CD4-positive, alpha-beta T cell (primary cell): ENCODE measurements around the gene GSAP. TPM values are rescaled to one million over a fixed set of nuclear protein-coding genes. Genes with fewer than 3 reads are reported as not detected.

Source experiments
- ATAC-seq: fragments of 200-7000 bp; cut with Tn5 transposase; one replicate; pipeline ENCODE4 v1.10.0; 2022; ENCODE audit warnings: mild to moderate bottlenecking; ENCODE audit not compliant: poor library complexity
- CTCF ChIA-PET: fragments of 350-600 bp; sonication (Branson Sonifier 250); formaldehyde crosslinking; loops from one replicate; lab custom pipeline; 2021; ENCODE audit warnings: antibody characterized with exemption, inconsistent platforms; lab: Charles Lee
- POLR2A ChIA-PET: fragments of 350-600 bp; sonication (Branson Sonifier 250); formaldehyde crosslinking; loops from one replicate; lab custom pipeline; 2021; ENCODE audit warnings: antibody characterized with exemption, inconsistent platforms; lab: Charles Lee
- DNase-seq, 14 experiments: peaks; one replicate each; pipeline ENCODE4 v3.0.0-alpha.2; 2013 to 2020; ENCODE audit warnings: mixed read lengths in 2 of 14
- H3K27ac ChIP-seq, 2 donors: one replicate each; pipeline versions ENCODE4 v1.5.1 to v1.7.0; 2013; ENCODE audit warnings: low read length in 2 of 2, low read depth in 1 of 2, mild to moderate bottlenecking in 1 of 2
- H3K27me3 ChIP-seq, 2 experiments: 1 replicate in 1 of 2; 2 replicates in 1 of 2; pipeline versions ENCODE4 v1.6.1 to v1.7.0; 2013; ENCODE audit warnings: low read length in 2 of 2, control low read depth in 1 of 2, mild to moderate bottlenecking in 1 of 2, moderate library complexity in 1 of 2; ENCODE audit not compliant: insufficient read depth in 2 of 2, control insufficient read depth in 1 of 2
- H3K36me3 ChIP-seq: one replicate; pipeline ENCODE4 v1.6.1; 2013; ENCODE audit warnings: low read length, control low read depth; ENCODE audit not compliant: insufficient read depth
- H3K4me1 ChIP-seq: one replicate; pipeline ENCODE4 v1.6.1; 2013; ENCODE audit warnings: low read length, control low read depth; ENCODE audit not compliant: insufficient read depth
- H3K4me3 ChIP-seq: one replicate; pipeline ENCODE4 v1.5.1; 2013; ENCODE audit warnings: mild to moderate bottlenecking, low read length, moderate library complexity
- H3K9me3 ChIP-seq, 2 experiments: 1 replicate in 1 of 2; 2 replicates in 1 of 2; pipeline versions ENCODE4 v1.6.1 to v1.7.0; 2013; ENCODE audit warnings: low read length in 2 of 2, mild to moderate bottlenecking in 2 of 2, control low read depth in 1 of 2, moderate library complexity in 1 of 2; ENCODE audit not compliant: control insufficient read depth in 1 of 2, insufficient read depth in 1 of 2
- H3K27ac Mint-ChIP-seq: one replicate; pipeline ENCODE4 v1.8.0; 2020; ENCODE audit warnings: mixed read lengths
- H3K27me3 Mint-ChIP-seq: one replicate; pipeline ENCODE4 v1.8.0; 2021; ENCODE audit warnings: mixed read lengths
- H3K36me3 Mint-ChIP-seq: one replicate; pipeline ENCODE4 v1.8.0; 2021; ENCODE audit warnings: low read depth, mixed read lengths
- H3K4me1 Mint-ChIP-seq: one replicate; pipeline ENCODE4 v1.8.0; 2021; ENCODE audit warnings: low read depth, mixed read lengths
- H3K4me3 Mint-ChIP-seq: one replicate; pipeline ENCODE4 v1.8.0; 2020; ENCODE audit warnings: mild to moderate bottlenecking, mixed read lengths
- H3K9me3 Mint-ChIP-seq: one replicate; pipeline ENCODE4 v1.8.0; 2020; ENCODE audit warnings: mixed read lengths
- CTCF ChIP-seq: fragments of 200-600 bp; IDR thresholded peaks from one replicate; pipeline ENCODE4 v1.8.0; 2022; ENCODE audit warnings: antibody characterized with exemption, mild to moderate bottlenecking
- intact Hi-C, 2 experiments: fragments of 100-400 bp; cut with DNase I in 1 of 2; cut with micrococcal nuclease in 1 of 2; formaldehyde crosslinking; loops; one replicate each; pipeline versions ENCODE4 v1.15.1 to v1.9.0; 2023 to 2025; cut with DNase I, micrococcal nuclease
- total RNA-seq, 174 experiments: library from RNA in 2 of 174; stranded (reverse) in 2 of 174; gene quantifications; one replicate each; pipeline ENCODE4 v1.2.3 and lab custom pipeline; 2021 to 2026

Gene GSAP
- total RNA-seq, 2 experiments from 2014 or later = 19.1 to 19.5 TPM

GRCh38 chr7:77450054-77450453, 33.9 kb upstream of the GSAP start:
- H3K27me3 ChIP-seq = no peaks in the 10 kb centered on the region
- no peaks in the 10 kb centered on the region for H3K36me3 ChIP-seq
- Mint-ChIP-seq H3K9me3 (no peaks in the 10 kb centered on the region), H3K4me3 (no peak overlapping the region), H3K4me1 (peaks cover 11% of the 10 kb centered on the region), H3K27ac (no peak overlapping the region), H3K27me3 (no peaks in the 10 kb centered on the region), H3K36me3 (no peaks in the 10 kb centered on the region)
- H3K4me1 ChIP-seq = no peaks in the 10 kb centered on the region
- no peak overlapping the region for H3K27ac ChIP-seq
- no peak for TF ChIP-seq CTCF
- H3K9me3 ChIP-seq = no peaks in the 10 kb centered on the region
- POLR2A ChIA-PET = interaction anchor here (0.6 to 1.2 kb wide), 3 partner anchors 13 to 34 kb away, joined by 3 read pairs; partner anchors contain the start of gene GSAP
- H3K4me3 ChIP-seq = no peak overlapping the region
- DNase-seq (no peak), ATAC-seq (no peak)
- intact Hi-C loops = no loop called here
- CTCF ChIA-PET = interaction anchor here (0.5 kb wide), 1 partner anchor 132 kb away, joined by 3 read pairs; no protein-coding TSS in a partner anchor

GRCh38 chr7:77447616-77448015, 31.5 kb upstream of the GSAP start:
- Mint-ChIP-seq H3K4me1 (peaks cover 11% of the 10 kb centered on the region), H3K27me3 (no peaks in the 10 kb centered on the region), H3K9me3 (no peaks in the 10 kb centered on the region), H3K4me3 (no peak overlapping the region), H3K36me3 (no peaks in the 10 kb centered on the region), H3K27ac (no peak overlapping the region)
- no peaks in the 10 kb centered on the region for H3K36me3 ChIP-seq
- no peak for DNase-seq
- no peak overlapping the region for H3K27ac ChIP-seq
- TF ChIP-seq CTCF = no peak
- no peaks in the 10 kb centered on the region for H3K4me1 ChIP-seq
- ChIA-PET CTCF (no interaction called here), POLR2A (no interaction called here)
- ATAC-seq = no peak
- H3K27me3 ChIP-seq = no peaks in the 10 kb centered on the region
- H3K9me3 ChIP-seq = no peaks in the 10 kb centered on the region
- H3K4me3 ChIP-seq = no peak overlapping the region
- intact Hi-C loops = no loop called here

GRCh38 chr7:77444123-77444522, 28.0 kb upstream of the GSAP start:
- CTCF ChIA-PET = no interaction called here
- no peak overlapping the region for H3K27ac ChIP-seq
- peaks cover 11% of the 10 kb centered on the region for H3K4me1 Mint-ChIP-seq
- no peaks in the 10 kb centered on the region for H3K9me3 ChIP-seq
- no peaks in the 10 kb centered on the region for H3K27me3 ChIP-seq
- no peaks in the 10 kb centered on the region for H3K9me3 Mint-ChIP-seq
- H3K4me1 ChIP-seq = no peaks in the 10 kb centered on the region
- no peaks in the 10 kb centered on the region for H3K27me3 Mint-ChIP-seq
- no peak overlapping the region for H3K27ac Mint-ChIP-seq
- POLR2A ChIA-PET = no interaction called here
- DNase-seq = no peak
- H3K36me3 ChIP-seq = no peaks in the 10 kb centered on the region
- no peak overlapping the region for H3K4me3 ChIP-seq
- H3K36me3 Mint-ChIP-seq = no peaks in the 10 kb centered on the region
- intact Hi-C loops = no loop called here
- TF ChIP-seq CTCF = no peak
- H3K4me3 Mint-ChIP-seq = no peak overlapping the region
- ATAC-seq = no peak
